ENCODE data around the gene DDX28.
"Not testable (repeated sequence)": the region's sequence is repeated elsewhere in the genome, so short reads cannot be mapped to it uniquely, and the experiment has no call there.

DDX28 gene

GRCh38 chr16:68015681-68016080, 7.4 kb downstream of the DDX28 start, which contains the start of gene DPEP2NB:
Gene DPEP2NB (minus strand): TSS chr16:68015911. CDS start chr16:68015770, 141 bp downstream.
- TF ChIP-seq CTCF (conservative IDR thresholded peaks at IDR 0.05) = no peak
- no peak within 1 kb of the TSS for H3K27ac ChIP-seq

GRCh38 chr16:68013440-68013839, 9.6 kb downstream of the DDX28 start:
- H3K27ac ChIP-seq = no peak overlapping the region
- no peak for TF ChIP-seq CTCF (conservative IDR thresholded peaks at IDR 0.05)

- not testable (repeated sequence) for H3K27ac ChIP-seq
These were observed 13.2 kb downstream of the DDX28 start for GRCh38 chr16:68009872-68010271.

GRCh38 chr16:68009157-68009735, 13.8 kb downstream of the DDX28 start:
- TF ChIP-seq CTCF (conservative IDR thresholded peaks at IDR 0.05) = no peak
- no peak overlapping the region for H3K27ac ChIP-seq

- no peak for TF ChIP-seq CTCF (conservative IDR thresholded peaks at IDR 0.05)
- no peak overlapping the region for H3K27ac ChIP-seq
These were observed 17.2 kb downstream of the DDX28 start for GRCh38 chr16:68005786-68006286.

GRCh38 chr16:68005211-68005610, 17.8 kb downstream of the DDX28 start:
- no peak overlapping the region for H3K27ac ChIP-seq

GRCh38 chr16:68003031-68003430, 20.0 kb downstream of the DDX28 start:
- TF ChIP-seq CTCF (conservative IDR thresholded peaks at IDR 0.05) = no peak
- no peak overlapping the region for H3K27ac ChIP-seq

More at GRCh38 chr16:68005211-68005610, 17.8 kb downstream of the DDX28 start:
- TF ChIP-seq CTCF (conservative IDR thresholded peaks at IDR 0.05) = no peak

GRCh38 chr16:68000450-68000849, 22.6 kb downstream of the DDX28 start:
- no peak for TF ChIP-seq CTCF (conservative IDR thresholded peaks at IDR 0.05)
- H3K27ac ChIP-seq = no peak overlapping the region

Data from VCaP (cell line).